ENCODE measurements around the gene ZC3H7B. TPM values are rescaled to one million over a fixed set of nuclear protein-coding genes. Genes with fewer than 3 reads are reported as not detected.
"Not testable (repeated sequence)": the region's sequence is repeated elsewhere in the genome, so short reads cannot be mapped to it uniquely, and the experiment has no call there.

The ZC3H7B gene
- total RNA-seq, 1 donor from 2014 or later: 63.9 TPM

- no peak for DNase-seq (ENCODE audit: low read depth, low spot score)
These were observed 81.3 kb downstream of the ZC3H7B start for GRCh38 chr22:41382610-41383009.

DNA sequence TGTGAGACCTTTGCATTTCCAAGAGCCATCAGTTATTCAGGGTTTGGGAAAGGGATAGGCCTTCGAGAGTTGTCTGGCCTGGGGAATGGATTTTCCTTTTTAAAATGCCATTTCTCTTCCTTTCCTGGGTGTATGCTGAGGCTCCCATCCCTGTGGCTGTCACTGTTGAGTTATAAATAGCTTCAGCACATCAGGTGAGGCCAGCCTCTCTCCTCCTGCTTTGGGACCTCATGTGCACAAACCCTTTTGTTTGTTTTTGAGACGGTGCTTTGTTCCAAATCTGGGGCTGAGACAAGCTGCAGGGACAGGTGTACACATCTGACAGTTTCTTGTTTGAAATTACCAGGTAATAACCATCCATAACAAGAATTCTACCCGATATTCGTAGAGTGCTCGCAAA, 81.8 kb downstream of the ZC3H7B start:
- DNase-seq (ENCODE audit: low read depth, low spot score): no peak

GRCh38 chr22:41384128-41384527, 82.8 kb downstream of the ZC3H7B start:
- no peak for DNase-seq (ENCODE audit: low read depth, low spot score)

GRCh38 chr22:41387341-41387740, 86.0 kb downstream of the ZC3H7B start:
- DNase-seq (ENCODE audit: low read depth, low spot score): no peak

DNA sequence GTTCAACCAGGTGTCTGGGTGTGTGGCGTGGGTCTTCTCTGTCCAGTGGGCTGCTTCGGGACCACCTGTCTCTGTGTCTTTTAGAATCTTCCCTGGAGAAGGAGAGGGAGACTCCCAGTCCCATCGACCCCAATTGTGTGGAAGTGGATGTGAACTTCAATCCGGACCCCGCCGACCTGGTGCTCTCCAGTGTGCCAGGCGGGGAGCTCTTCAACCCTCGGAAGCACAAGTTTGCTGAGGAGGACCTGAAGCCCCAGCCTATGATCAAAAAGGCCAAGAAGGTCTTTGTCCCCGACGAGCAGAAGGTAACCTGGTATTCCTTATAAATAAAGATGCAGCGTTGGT, 92.7 kb downstream of the ZC3H7B start:
- no peak for DNase-seq (ENCODE audit: low read depth, low spot score)

DNA sequence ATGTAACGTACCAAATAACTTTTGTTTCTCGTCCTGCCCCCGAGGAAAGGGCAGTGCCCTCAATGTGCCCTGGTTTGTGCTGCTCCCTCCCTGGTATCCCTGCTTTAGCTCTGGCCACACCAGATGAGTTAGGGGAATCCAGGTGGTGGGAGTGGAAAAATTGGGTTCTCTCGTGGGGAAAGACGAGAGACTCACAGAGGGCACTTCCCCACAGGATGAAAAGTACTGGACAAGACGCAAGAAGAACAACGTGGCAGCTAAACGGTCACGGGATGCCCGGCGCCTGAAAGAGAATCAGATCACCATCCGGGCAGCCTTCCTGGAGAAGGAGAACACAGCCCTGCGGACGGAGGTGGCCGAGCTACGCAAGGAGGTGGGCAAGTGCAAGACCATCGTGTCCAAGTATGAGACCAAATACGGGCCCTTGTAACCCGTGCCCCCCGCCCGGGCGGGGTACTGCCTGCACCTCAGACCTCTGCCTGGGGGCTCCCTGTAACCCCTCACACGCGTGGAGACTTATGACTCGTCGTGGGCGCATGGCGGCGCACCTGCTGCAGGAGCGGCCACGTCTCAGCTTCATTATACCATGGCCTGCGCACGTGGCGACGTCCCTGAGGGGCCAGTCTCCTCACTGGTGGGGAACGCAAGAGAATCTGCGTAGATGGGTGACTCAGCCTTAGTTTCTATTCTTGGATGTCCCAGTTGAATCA, 94.4 kb downstream of the ZC3H7B start:
- no peak for DNase-seq (ENCODE audit: low read depth, low spot score)

DNA sequence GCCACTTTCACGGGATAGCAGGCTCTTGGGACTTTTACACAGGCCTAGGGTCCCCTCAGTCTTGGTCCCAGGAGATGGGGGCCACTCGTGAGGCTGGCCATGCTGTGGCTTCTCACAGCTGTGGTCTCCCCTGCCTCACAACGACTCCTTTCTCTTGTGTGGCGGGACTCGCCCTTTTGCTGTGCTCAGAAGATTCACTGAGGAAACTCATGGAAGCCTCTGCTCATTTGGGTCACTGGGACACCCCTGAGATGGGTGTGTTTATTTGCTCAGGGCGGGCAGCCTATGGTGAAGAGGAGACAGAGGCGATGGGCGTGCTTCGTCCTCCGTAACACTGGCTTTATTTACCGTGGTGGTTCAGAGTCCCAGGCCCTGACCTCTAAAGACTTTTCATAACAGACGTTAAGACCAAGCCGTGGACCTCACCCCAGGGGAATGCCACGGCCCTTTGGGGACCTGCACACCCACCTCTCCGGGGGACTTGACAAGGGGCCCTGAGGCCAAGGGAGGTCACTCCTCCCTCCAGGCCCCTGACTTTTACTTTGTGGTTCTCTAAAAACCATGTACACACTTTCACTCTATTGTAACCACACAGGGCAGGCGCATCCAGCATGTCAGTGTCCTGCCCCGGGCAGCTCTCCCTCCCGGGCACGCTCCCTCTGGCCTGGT, 96.0 kb downstream of the ZC3H7B start:
- no peak for DNase-seq (ENCODE audit: low read depth, low spot score)

GRCh38 chr22:41398921-41399320, 97.6 kb downstream of the ZC3H7B start:
- DNase-seq (ENCODE audit: low read depth, low spot score): no peak

DNA sequence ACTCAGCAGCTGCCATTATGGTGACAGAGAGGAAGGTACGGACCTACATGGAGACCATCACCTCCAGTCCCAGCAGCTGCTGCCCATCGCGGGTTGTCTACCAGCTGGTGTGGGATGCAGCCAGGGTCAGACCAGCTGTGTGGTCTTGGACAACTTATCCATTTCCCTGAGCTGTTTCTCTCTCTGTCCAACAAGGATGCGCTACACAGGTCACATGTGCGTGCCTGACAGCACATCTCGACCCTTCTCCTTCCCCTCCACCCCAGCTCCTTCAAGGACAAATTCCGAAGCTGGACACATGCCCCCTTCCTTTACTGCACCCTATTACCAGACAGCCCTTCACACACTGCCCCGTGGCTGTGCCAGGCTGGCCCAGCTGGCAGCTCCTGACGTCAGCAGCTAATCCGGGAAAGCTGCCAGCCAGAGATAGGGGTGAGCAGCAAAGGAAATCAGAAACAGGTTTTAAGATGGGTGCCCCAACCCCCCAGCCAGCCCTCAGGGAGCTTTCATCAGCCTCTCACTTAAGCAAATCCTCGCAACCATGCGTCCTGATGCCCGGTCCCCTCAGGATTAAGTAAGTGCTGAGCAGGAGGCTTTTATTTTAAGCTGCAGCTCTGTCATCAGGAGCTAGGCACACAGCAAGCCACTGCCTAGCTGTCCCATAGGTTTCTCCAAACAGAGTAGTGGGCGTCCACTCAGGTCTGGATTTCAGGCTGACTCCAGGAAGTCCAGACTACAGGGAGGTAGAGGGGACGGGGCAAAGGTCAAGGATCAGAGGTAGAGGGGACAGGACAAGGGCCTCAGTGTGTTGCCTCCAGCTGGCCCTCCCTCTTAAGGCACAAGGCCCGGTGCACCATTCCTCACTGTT, 100.7 kb downstream of the ZC3H7B start:
- no peak for DNase-seq (ENCODE audit: low read depth, low spot score)

DNA sequence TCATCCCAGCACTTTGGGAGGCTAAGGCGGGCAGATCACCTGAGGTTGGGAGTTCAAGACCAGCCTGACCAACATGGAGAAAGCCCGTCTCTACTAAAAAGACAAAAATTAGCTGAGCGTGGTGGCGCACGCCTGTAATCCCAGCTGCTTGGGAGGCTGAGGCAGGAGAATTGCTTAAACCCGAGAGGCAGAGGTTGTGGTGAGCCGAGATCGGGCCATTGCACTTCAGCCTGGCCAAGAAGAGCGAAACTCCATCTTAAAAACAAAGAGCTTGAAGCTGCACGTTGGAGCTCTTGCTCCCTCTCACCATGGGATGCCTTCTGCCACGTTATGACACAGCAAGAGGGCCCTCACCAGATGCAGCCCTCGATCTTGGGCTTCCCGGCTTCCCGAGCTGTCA, 101.5 kb downstream of the ZC3H7B start:
- DNase-seq (ENCODE audit: low read depth, low spot score): not testable (repeated sequence)

GRCh38 chr22:41403532-41404318, 102.4 kb downstream of the ZC3H7B start:
- peak; percentile 47 for DNase-seq (ENCODE audit: low read depth, low spot score)

DNA sequence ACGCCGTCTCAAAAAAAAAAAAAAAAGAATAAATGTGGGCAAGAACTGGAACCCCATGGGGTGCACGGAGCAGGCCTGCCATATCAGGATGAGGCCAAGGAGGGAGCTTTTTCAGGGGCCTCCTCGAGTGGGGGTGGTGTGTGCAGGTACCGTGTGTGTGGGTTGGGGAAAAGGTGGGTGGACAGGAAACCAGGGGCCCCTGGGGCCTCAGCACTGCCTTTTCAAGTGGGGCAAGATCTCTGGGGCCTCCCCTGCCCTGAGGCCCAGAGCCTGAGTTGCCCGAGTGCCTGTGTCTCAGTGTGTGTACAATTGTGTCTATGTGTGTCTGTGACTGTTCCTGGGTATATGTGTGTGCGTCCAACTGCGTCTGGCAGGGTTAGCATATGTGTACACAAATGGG, 104.3 kb downstream of the ZC3H7B start:
- DNase-seq (ENCODE audit: low read depth, low spot score): no peak

DNA sequence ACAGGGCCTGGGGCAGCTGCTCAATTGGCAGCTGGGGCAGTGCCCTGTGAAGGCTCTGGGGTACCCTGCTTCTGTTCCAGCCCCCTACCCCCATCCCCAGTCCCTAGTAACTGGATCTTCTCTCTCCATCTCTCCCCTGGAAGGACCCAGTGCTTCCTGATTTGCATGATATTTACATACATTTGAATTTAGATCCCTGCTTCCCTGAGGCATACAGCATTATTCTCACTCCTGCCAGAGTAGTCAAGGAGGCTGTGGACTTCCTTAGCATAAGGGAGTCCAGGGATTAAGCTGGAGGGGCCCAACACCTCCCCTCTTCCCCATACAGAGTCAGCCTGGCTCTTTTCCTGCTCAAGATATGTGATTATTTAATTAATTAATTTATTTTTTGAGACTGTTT, 105.1 kb downstream of the ZC3H7B start:
- DNase-seq (ENCODE audit: low read depth, low spot score): no peak

DNA sequence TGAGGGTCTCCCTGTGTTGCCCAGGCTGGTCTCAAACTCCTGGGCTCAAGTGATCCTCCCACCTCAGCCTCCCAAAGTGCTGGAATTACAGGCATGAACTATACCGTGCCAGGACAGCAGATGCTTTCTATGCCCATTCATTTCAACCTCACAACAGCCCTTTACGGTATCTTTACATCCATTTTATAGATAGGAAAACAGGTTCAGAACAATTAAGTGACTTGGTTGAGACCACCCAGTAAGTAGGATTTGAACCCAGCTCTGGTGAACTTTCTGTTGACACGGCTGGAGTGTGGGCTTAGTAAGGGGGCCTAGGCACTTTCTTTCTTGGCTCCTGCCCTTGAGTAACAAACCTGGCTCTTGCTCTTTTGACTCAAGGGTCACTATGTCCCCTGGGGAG, 106.1 kb downstream of the ZC3H7B start:
- no peak for DNase-seq (ENCODE audit: low read depth, low spot score)

DNA sequence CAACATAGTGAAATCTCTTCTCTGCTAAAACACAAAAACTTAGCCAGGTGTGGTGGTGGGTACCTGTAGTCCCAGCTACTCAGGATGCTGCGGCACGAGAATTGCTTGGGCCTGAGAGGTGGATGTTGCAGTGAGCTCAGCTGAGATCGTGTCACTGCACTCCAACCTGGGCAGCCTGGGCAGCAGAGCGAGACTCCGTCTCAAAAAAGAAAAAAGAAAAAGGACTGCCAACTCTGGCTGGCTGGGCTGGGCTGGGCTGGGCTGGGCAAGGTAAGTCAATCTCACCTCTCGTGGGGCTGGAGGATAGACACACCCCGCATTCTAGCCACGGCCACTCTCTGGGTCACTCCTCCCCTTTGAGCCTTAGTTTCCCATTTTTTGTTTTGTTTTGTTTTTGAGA, 107.3 kb downstream of the ZC3H7B start:
- DNase-seq (ENCODE audit: low read depth, low spot score): no peak

Other genes with a start within 250 kb of the ZC3H7B start
- 21.8 and 37.5 TPM in 2 replicates for gene EP300, start 208.9 kb upstream of the ZC3H7B start, total RNA-seq
- gene L3MBTL2, start 96.2 kb upstream of the ZC3H7B start, total RNA-seq: 30.2 and 42.8 TPM in 2 replicates
- gene CHADL, start 60.6 kb upstream of the ZC3H7B start, total RNA-seq: 0.66 and 0.74 TPM in 2 replicates
- gene RANGAP1, start 15.3 kb upstream of the ZC3H7B start, total RNA-seq: 120 and 191 TPM in 2 replicates
- gene TEF, start 80.4 kb downstream of the ZC3H7B start, total RNA-seq: 2.7 and 4.0 TPM in 2 replicates
- gene TOB2, start 145.3 kb downstream of the ZC3H7B start, total RNA-seq: 17.1 and 25.4 TPM in 2 replicates
- gene PHF5A, start 167.2 kb downstream of the ZC3H7B start, total RNA-seq: 87.6 and 108 TPM in 2 replicates
- 84.5 and 91.0 TPM in 2 replicates for gene ACO2, start 167.6 kb downstream of the ZC3H7B start, total RNA-seq
- 18.3 and 22.5 TPM in 2 replicates for gene POLR3H, start 242.9 kb downstream of the ZC3H7B start, total RNA-seq